HG03060 (cell line): ENCODE data around the gene SLC6A7.

ENCODE experiments used
- ATAC-seq: cut with Tn5 transposase; IDR thresholded peaks from one replicate; pipeline ENCODE4 v1.9.1; 2021; ENCODE audit warnings: low read depth, moderate number of reproducible peaks; ENCODE audit not compliant: unreplicated experiment

SLC6A7 gene

GRCh38 chr5:150188146-150188842 lies 1.6 kb upstream of the SLC6A7 start:
- no peak for ATAC-seq

DNA sequence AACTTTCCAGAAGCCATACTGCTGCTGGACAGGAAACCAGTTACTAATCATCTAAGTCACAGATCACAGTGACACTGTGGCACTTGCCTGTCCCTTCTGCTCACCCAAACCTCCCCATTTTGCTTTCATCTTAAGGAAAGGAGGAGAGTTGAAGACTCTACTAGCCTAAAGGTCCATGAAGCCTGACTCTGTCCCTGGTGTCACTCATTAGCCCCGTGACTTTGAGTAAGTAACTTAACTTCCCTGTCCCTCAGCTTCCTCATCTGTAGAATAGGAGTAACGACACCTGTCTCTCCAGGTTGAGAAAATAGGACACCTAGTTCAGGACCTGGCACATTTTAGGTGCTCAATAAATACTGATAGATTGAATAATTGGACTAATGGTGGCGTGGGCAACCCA lies 536 bp upstream of the SLC6A7 start:
- ATAC-seq, result no peak

- ATAC-seq, result no peak
These were observed 679 bp downstream of the SLC6A7 start for GRCh38 chr5:150190503-150190979.

- no peak for ATAC-seq
These were observed 1.1 kb downstream of the SLC6A7 start for GRCh38 chr5:150190987-150191386.

DNA sequence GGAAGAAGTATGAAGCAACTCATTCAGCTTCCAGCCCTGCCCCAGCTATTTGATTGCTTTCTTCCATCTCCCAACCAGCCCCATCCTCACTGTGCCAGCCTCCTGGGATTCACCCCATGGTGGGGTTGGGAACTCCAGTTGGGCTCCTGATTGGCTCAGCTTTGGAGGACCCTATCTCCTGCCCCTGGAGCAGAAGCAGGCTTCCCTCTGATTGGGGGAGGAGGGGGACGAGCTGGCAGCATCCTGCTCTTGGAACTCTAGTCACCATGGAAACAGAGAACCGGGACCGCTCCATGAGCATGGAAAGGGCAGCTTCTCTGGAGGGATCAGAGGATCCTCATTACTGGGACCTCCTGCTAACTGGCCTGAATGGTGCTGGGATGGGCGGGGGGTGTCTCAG lies 2.6 kb downstream of the SLC6A7 start:
- ATAC-seq, result no peak

DNA sequence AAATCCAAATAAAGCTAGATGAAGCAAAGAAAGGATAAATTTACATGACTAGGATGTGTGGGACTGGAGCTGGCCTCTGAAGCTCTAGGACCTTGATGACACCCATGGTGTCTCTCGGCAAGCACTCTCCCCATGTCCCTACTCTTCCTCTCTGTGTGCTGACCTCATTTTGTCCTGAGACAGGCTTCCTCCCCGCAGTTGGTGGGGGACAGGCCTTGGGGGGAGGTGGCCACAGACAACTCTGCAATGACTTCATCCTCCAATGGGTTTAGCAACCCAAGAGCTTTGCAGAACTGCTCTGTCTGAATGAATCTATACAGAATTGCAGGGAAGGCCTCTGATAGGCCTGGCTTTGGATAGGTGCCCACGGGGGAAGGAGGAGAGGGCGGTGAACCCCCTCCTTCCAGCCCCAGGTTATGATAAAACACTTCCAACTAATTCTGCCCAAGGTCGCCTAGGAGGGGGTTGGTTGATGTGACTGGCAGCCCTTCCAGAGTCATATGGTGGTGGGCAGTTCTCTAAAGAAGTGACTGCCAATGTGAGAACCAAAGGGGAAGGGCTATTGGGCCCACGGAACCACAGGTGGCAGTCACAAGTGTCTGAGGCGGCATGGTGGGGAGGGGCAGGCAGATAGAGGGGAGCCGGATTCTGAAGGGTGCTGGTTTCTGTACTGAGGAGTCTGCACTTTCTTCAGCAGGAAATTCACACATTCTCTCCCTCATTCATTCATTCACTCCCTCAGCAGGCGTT lies 6.0 kb downstream of the SLC6A7 start:
- ATAC-seq, result no peak

DNA sequence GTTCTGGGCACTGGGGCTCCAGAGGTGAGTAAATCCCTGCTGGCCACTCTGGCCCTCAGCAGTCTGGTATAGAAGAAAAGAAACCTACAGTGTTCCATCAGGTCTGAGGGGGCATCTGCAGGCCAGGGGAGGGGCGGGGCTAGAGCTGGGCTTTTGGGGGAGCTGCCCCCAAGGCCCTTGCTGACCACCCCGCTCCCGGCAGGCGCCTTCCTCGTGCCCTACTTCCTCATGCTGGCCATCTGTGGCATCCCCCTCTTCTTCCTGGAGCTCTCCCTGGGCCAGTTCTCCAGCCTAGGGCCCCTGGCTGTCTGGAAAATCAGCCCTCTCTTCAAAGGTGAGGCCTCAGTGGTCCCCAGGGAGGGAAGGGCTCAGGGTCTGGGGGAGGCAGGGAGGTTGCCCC lies 6.7 kb downstream of the SLC6A7 start:
- ATAC-seq, result no peak

DNA sequence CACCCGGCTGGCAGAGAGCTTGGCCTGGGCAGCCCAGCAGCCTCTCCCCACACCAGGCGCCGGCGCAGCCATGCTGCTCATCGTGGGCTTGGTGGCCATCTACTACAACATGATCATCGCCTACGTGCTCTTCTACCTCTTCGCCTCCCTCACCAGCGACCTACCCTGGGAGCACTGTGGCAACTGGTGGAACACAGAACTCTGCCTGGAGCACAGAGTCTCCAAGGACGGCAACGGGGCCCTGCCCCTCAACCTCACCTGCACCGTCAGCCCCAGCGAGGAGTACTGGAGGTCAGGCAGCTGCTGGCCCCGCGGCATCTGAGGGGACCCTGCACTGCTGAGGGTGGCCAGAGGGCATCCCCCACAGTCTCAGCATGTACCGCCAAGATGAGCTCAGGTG lies 7.1 kb downstream of the SLC6A7 start:
- ATAC-seq, result no peak

GRCh38 chr5:150197476-150197875 lies 7.6 kb downstream of the SLC6A7 start:
- ATAC-seq, result no peak

DNA sequence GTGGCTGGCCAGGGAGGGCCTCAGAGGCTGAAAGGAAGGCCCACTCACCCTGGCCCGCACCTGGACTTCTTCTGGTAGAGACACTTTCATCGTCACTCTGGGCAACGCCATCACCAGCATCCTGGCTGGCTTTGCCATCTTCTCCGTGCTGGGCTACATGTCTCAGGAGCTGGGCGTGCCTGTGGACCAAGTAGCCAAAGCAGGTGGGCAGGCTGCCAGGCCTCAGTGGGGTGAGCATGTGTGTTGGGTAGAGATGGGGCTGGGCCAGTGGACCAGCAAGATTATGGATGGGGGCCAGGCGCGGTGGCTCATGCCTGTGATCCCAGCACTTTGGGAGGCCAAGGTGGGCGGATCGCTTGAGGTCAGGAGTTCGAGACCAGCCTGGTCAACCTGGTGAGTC lies 12.6 kb downstream of the SLC6A7 start:
- no peak for ATAC-seq

- ATAC-seq, result no peak
These were observed 14.1 kb downstream of the SLC6A7 start for GRCh38 chr5:150203832-150204589.

DNA sequence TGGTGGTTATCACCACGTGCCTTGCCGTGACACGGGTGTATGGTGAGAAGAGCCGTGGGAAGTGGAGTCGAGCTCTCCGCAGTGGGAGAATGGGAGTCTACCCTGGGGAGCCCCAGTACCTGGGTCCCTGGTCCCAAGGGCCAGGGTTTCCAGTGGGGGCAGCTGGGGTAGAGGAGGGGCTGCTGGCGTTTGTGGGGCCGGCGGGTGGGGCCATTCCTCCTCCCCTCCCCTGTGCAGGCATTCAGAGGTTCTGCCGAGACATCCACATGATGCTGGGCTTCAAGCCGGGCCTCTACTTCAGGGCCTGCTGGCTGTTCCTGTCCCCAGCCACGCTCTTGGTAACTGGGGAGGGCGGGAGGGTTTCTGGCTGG lies 14.7 kb downstream of the SLC6A7 start:
- no peak for ATAC-seq

DNA sequence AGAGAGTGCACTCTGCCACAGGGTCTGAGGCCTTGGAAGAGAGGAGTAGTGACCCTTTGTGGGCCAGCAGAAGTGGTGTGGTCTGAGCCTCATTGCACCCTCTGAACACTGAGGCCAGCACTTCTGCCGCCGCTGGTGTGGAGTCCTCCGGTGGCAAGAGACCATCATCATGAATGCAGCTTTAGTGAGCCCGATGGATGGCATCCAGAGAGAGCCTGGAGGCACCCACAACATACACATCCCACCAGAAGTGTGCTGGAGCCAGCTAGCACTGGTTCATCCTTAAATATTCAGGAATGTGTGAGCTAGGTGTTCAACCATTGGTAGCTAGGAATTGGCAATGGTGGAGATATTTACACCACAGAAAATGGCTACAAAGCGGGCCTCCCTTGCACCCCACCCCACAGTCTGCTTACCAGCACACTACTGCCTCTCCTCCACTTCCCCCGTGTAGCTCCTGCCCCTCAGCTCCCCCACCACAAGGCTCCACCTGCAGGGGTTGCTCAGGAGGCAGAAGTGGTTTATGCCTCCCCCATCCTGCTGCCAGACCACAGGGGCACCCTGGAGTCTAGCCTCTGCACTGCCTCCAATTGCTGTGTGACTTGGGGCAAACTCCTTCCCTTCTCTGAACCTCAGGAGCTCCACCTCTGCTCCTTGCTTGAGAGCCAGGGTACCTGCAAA lies 16.4 kb downstream of the SLC6A7 start:
- ATAC-seq, result no peak

DNA sequence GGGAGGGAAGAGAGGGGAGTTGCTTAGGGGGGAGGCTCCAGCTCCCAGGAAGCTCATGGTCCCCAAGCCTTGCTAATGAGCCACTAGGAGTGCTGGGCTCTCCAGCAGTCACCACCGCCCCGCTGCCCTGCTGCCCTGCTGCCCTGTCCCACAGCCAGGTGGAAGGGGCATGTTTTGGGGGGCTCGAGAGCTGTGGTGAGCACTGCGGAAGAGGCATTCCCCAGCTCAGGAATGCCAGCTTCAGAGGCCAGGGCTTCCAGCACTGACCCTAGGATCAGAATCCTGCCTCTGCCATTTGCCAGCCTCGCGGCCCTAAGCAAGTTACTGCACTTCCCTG lies 16.9 kb downstream of the SLC6A7 start:
- ATAC-seq, result no peak

GRCh38 chr5:150208187-150209098 lies 18.6 kb downstream of the SLC6A7 start:
- no peak for ATAC-seq

- no peak for ATAC-seq
These were observed 19.3 kb downstream of the SLC6A7 start for GRCh38 chr5:150209099-150209635.

DNA sequence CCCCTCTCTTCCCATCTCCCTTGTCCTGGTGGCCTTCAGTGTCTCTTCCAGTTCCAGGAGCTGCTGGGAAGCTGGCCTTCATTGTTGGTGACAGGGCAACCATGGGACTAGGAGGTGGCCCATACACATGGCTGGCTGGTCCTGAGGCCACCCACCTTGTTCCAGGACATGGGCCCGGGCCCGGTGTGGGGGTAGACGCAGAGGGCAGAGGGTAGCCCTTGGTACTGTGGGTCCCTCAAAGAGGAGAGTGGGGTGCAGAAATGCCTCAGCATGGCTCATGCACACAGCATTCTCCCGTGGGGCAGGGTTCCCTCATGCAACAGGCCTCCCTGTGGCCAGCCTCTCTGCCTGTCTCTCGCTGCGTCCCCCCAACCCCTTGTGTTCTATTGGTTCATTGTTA lies 20.8 kb downstream of the SLC6A7 start:
- ATAC-seq, result no peak

DNA sequence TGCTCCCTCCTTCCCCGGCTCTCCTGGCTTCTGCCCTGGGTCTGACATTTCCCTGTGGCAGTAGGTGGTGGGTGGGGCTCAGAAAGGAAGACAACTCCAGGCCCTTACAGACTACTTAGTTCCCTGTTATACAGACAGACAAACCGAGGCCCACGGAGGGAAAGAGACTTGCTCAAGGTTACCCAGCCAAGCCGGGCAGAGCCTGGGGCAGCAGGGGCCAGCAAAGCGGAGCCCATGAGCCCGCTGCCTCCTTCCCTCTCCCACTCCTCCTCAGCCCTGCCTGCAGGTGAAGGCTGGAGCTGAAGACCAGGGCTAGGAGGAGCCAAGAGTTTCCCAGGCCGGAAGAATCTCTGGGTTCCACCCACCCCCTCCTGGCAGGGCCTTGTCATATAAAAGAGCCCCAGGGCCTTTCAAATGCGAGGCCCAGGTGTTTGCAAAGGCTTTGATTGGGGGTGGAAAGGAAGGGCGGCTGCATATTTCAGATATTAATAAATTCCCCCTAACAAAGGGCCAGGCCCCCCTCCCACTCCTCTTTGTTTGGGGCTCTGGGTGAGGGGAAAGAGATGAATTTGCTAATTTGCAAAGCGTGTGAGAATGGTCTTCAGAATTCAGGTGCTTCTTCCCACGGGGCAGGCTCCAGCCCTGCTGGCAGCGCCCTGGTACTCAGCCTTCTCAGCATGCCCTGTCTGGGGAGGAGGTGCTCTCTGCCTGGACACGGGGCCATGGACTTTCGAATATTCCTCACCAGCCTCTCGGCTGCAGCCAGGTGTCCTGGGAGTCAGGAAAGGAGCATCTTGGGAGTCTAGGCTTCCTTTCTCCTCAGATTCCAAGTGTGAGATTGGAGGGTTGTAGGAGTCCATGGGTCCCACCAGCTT lies 21.5 kb downstream of the SLC6A7 start:
- no peak for ATAC-seq

- ATAC-seq, result no peak
These were observed 23.7 kb downstream of the SLC6A7 start for GRCh38 chr5:150213530-150213929.
